GM21717 (cell line): Measurements from ENCODE around the gene DNAJC15.

Source experiments
- ATAC-seq: cut with Tn5 transposase; IDR thresholded peaks from one replicate; pipeline ENCODE4 v1.9.1; 2021; ENCODE audit warnings: mild to moderate bottlenecking, moderate library complexity; ENCODE audit not compliant: unreplicated experiment

Gene DNAJC15

DNA sequence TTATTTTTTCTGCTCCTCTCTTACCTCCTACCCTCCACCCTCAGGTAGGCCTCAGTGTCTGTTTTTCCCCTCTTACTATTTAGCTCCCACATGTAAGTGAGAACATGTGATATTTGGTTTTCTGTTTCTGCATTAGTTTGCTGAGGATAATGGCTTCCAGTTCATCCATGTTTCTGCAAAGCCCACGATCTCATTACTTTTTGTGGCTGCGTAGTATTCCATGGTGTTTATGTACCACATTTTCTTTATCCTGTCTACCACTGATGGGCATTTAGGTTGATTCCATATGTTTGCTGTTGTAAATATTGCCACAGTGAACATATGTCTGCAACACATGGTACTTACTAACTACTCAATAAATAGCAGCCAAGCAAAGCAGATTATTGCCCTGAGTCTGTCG, 56.8 kb downstream of the DNAJC15 start:
- no peak for ATAC-seq

DNA sequence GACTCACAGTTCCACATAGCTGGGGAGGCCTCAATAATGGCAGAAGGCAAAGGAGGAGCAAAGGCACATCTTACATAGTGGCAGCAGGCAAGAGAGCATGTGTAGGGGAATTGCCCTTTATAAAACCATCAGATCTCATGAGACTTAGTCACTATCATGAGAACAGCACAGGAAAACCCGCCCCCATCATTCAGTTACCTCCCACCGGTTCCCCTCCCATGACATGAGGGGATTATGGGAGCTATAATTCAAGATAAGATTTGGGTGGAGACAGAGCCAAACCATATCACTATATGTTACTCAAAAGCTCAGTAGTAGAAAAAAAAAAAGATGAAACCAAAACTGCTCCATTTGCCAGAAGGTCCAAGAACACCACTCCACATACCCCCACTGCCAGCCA, 58.5 kb downstream of the DNAJC15 start:
- ATAC-seq = no peak

DNA sequence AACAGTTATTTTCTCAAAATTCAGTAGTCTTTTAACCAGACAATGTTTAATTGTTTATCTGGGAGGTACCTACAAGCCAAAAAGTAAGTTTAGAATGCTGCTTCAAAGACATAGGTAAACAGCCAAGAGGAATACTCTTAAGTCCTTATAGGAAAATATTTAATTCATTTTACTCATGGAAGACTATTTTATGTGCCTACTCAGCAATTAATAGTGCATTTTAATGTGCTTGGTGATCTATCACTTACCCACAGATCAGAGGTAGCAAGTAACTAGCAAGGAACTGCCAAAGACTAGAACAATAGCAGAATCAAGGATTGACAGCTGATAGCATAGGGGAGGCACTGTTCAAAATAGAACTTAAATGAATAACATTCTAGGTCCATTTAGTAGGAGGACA, 60.4 kb downstream of the DNAJC15 start:
- no peak for ATAC-seq

GRCh38 chr13:43085545-43085944, 62.2 kb downstream of the DNAJC15 start:
- no peak for ATAC-seq

DNA sequence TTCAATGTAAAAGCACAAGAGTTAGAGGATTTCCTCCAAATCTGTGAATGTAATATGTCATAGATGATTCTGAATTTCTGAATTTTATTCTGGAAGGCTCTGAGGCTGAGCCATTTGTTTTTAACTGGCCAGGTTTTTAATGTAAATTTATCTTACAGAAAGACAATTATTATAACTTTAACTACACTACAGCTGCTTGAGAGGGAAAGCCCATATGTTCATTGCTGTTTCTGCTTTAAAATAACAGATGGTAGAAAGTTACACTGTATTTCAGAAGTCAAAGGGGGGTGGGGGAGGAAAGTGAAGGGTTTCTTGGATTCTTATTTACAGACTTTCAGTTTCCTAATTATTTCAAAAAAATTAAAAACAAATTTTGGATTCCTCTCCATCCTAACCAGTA, 62.8 kb downstream of the DNAJC15 start:
- ATAC-seq = no peak

GRCh38 chr13:43088093-43088511, 64.7 kb downstream of the DNAJC15 start:
- ATAC-seq = no peak

DNA sequence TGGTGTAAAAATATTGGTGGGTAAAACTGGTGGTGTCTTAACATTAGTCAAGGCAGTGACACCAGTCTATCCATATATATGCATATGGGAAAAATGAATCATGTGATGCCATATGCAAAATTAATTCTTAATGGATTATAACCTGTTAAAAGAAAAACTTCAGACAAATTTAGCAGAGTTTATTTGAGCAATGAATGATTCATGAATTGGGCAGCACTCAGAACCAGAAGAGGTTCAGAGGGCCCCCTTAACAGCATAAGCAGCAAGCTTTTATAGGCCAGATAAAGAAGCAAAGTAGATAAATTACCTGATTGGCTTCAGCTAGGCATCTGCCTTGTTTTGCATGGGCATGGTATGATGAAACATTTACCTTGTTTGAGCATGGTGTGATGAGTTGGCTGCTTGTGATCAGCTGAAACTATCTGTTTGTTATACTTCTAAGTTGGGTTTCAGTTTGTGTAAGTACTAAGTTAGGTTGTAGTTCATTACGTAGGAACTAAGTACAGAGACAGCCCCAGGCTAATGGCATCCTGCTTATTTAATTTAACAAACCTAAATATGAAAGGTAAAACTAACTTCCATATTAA, 66.6 kb downstream of the DNAJC15 start:
- ATAC-seq = no peak

- peak; percentile 88 for ATAC-seq
These were observed 71.5 kb downstream of the DNAJC15 start for GRCh38 chr13:43094901-43095300.

- ATAC-seq = no peak
These were observed 72.7 kb downstream of the DNAJC15 start for GRCh38 chr13:43095771-43096719.

DNA sequence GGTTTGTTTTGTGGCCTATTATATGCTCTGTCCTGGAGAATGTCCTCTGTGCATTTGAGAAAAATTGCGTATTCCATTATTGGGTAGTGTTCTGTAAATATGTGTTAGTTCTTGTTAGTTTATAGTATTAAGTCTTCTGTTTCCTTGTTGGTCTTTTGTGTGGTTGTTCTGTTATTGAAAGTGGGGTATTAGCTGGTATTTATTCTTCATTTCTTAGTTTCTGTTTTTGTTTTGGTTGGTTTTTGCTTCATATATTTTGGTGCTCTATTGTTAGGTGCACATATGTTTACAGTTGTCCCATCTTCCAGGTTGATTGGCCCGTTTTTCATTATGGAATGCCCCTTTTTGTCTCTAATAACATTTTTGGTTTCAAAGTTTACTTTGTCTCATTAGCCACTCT, 77.3 kb downstream of the DNAJC15 start:
- ATAC-seq = peak; percentile 67

GRCh38 chr13:43102304-43102703, 78.9 kb downstream of the DNAJC15 start:
- no peak for ATAC-seq

DNA sequence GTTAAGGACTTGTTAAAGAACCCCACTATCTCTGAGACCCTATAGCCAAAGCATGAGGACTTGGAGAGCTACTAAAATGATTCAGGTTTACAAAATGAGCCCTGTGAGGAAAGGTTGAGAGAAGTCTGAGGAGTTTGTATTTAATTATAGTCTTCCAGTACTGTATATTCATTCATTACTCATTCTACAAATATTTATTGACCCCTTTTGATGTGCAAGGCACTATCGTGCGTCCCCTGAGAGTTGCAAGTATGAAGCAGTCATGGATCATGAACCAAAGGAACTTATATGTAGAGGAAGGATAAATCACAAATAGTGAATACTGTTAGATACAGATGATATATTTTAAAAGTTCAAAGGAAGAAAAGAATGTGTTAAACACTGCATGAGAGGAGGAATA, 84.4 kb downstream of the DNAJC15 start:
- ATAC-seq = no peak

DNA sequence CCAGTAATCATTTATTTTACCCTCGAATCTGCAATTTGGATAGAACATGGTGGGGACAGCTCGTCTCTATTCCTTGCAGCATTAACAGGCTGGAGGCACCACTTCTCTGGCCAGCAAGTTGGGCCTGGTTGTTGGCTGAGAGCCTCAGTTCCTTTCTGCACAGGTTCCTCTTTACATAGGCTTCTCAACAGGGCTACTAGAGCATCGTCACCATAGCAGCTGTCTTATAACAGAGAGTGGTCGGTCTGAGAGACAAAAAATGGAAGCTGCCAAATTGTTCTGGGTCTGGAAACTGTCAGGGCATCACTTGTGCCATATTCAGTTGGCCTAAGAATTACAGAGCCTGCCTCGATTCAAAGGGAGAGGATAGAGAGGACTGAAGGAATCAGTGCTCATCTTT, 86.7 kb downstream of the DNAJC15 start:
- ATAC-seq = no peak

DNA sequence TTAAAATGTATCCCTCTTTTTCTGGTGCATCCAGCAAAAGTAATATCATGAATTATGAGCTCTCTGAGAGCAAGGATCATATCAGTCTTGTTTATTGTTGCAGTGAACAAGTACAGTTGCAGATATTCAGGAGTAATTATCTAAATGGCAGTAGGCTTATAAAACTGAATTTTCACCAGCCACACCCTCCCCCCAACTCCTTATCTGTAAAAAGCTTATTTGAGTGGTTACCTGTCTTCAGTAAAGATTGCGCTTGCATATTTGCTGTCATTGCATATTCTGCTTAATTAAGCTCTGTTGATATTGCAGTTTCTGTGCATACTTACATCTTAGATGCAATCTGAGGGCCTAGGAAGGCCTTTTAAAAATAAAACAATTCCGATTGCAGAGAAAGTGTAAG, 87.3 kb downstream of the DNAJC15 start:
- no peak for ATAC-seq

DNA sequence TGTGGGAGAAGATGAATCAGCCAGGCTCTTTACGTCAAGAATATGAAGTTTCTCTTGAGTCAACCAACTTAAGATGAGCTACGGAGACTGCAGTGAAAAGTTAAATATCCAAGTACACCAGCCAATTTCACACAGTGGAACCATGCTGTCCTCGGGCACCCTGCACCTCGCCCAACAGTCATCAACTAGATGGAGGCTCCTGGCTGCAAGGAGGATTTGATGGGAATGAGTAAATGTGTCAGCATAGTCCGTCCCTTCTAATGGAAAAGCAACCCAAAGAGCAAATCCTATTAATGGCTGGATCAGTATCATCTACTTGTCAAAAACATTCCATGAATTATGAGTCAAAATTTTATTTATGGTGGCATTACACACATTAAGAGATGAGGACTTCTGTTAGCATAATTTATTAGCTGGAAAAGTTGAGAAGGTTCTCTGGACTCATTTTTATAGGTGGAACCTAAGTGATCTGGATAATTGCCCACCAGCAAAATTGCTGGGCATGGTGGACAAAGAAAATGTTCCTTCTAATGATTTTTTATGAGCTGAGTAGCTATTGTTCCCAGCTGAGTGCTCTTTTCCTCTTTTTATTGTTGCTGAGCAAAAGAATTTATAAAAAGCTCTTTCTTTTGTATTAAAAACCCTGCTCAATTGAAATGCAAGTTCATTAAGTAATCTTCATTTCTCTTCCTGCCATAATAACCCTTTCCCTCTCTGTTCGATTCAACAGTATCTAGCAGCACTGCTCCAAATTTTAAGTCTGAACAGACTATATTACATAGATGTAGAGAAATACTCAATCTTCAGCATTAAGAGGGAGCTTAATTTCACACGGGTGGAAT, 88.4 kb downstream of the DNAJC15 start:
- no peak for ATAC-seq

DNA sequence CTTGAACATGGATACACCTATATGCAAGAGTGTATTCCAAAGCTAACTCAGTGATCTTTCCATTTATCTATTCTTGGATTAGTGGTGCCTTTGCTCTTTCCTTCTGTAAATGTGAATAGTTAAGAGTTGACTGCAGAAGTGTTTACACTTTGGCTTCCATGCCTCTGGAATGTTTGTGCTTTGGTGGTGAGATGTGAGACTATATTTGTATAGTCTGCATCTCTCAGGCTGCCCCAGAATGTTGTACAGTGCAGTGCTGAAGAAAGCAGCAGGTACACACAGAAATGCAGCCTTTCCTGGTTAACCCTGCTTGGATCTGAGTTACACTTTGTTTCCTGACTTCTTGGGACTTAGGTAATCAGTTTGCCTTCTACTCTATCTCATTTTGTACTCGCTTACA, 90.2 kb downstream of the DNAJC15 start:
- ATAC-seq = no peak

- ATAC-seq = no peak
These were observed 91.1 kb downstream of the DNAJC15 start for GRCh38 chr13:43114504-43114903.

- no peak for ATAC-seq
These were observed 91.8 kb downstream of the DNAJC15 start for GRCh38 chr13:43115141-43115540.

GRCh38 chr13:43116242-43116641, 92.9 kb downstream of the DNAJC15 start:
- ATAC-seq = no peak

DNA sequence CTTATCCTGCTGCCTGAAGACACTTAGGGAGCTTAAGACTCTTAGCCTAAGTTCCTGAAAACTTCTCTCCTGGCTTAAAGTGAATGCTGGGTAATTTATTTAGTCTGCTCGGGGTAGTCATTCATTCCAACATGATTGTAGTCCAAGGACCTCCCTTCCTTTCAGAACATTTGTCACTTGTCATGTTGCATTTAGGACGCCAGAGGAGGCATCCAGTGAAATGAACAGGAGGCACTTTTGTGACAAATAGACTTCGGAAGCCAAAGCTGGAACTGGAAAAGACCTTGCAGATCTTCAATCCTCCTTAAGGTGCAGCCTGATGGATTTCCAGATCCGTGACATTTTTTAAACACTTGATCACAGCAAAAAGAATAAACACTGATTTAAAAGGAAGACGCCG, 95.1 kb downstream of the DNAJC15 start:
- ATAC-seq = no peak

DNA sequence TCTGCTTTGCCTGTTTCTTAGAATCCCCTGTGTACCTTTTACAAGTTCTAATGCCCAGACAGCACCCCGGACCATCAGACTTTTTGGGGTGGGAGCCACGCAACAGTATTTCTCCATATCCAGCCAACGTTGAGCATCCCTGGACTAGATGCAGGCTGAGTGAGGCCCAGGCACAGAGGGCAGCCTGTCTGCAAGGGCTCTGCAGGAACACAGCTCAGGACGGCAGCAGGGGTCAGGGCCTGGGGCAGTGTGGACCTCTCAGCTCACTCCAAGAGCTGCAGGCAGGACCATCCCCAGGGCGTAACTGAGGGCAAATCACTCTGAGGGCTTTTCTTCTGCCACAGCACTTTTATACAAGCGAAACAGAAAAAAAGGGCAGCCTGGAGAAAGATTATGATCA, 95.8 kb downstream of the DNAJC15 start:
- ATAC-seq = no peak

- ATAC-seq = no peak
These were observed 99.4 kb downstream of the DNAJC15 start for GRCh38 chr13:43122791-43123190.
